ENCODE results near the gene NOTUM.

DNA sequence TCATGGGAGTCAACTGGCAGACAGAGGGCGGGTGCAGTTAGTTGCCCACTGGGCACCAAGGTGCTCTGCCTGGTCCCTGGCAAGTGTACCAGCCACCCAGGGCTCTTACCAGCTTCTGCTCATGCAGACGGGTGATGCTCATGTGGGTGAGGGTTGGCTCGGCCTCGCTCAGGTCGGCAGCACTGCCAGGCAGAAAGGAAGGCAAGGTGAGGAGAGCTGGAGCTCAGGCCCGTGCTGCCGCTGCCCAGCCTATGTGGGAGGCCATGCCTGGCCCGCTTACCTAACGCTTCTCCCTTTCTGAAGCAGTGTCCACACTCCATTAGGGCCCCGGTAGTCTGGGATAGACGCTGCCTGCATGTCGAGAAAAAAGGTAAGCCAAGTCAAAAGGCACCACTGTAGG is 45.7 kb downstream of the NOTUM start:
- TF ChIP-seq CTCF (IDR thresholded peaks at IDR 0.05) = no peak
- no peak for TF ChIP-seq POLR2A (IDR thresholded peaks at IDR 0.05)
